SK-N-SH treated with all-trans-retinoic acid at 6 μM for 48 hours (cell line): Measurements from ENCODE around the gene NDRG2.
"Not testable (repeated sequence)": the region's sequence is repeated elsewhere in the genome, so short reads cannot be mapped to it uniquely, and the experiment has no call there.

ENCODE experiments used
- ATAC-seq: fragments of 200-7000 bp; cut with Tn5 transposase; 3 replicates; pipeline ENCODE4 v1.9.1; 2020; ENCODE audit warnings: mild to moderate bottlenecking, moderate library complexity
- ARNTL ChIP-seq: fragments of 450-650 bp; formaldehyde crosslinking; IDR thresholded peaks from 2 replicates; pipeline ENCODE4 v1.5.0; 2020; ENCODE audit warnings: low read depth, mild to moderate bottlenecking, moderate library complexity, borderline replicate concordance
- BACH2 ChIP-seq: fragments of 250-450 bp; sonication (Bioruptor Pico); IDR thresholded peaks from 2 replicates; pipeline ENCODE4 v1.9.0; 2021; ENCODE audit warnings: mild to moderate bottlenecking, borderline replicate concordance
- CSDC2 ChIP-seq: fragments of 250-450 bp; sonication (Bioruptor Pico); IDR thresholded peaks from 2 replicates; pipeline ENCODE4 v1.5.0; 2020; ENCODE audit warnings: mild to moderate bottlenecking, moderate library complexity
- ESRRG ChIP-seq: fragments of 250-450 bp; sonication (Bioruptor Pico); IDR thresholded peaks from 2 replicates; pipeline ENCODE4 v1.6.1; 2021; ENCODE audit warnings: mild to moderate bottlenecking
- GLIS3 ChIP-seq: fragments of 250-450 bp; sonication (Bioruptor Pico); IDR thresholded peaks from 2 replicates; pipeline ENCODE4 v1.5.0; 2020; ENCODE audit warnings: mild to moderate bottlenecking, moderate library complexity
- ISL1 ChIP-seq: fragments of 250-450 bp; sonication (Bioruptor Pico); IDR thresholded peaks from 2 replicates; pipeline ENCODE4 v2.1.2; 2022; ENCODE audit warnings: mild to moderate bottlenecking, moderate library complexity
- OSR1 ChIP-seq: fragments of 250-450 bp; sonication (Bioruptor Pico); IDR thresholded peaks from 2 replicates; pipeline ENCODE4 v1.8.0; 2022; ENCODE audit warnings: moderate library complexity, mild to moderate bottlenecking, inconsistent platforms
- RARB ChIP-seq: fragments of 250-450 bp; sonication (Bioruptor Pico); IDR thresholded peaks from 2 replicates; pipeline ENCODE4 v1.8.0; 2021; ENCODE audit warnings: mild to moderate bottlenecking, moderate library complexity
- SNAI2 ChIP-seq: fragments of 250-450 bp; sonication (Bioruptor Pico); IDR thresholded peaks from 2 replicates; pipeline ENCODE4 v1.5.0; 2020; ENCODE audit warnings: mild to moderate bottlenecking, moderate library complexity
- TOX ChIP-seq: fragments of 250-450 bp; sonication (Bioruptor Pico); IDR thresholded peaks from 2 replicates; pipeline ENCODE4 v1.8.0; 2021; ENCODE audit warnings: mild to moderate bottlenecking, moderate library complexity, borderline replicate concordance
- ZC3H10 ChIP-seq: fragments of 250-450 bp; sonication (Bioruptor Pico); IDR thresholded peaks from 2 replicates; pipeline ENCODE4 v1.5.1; 2021; ENCODE audit warnings: mild to moderate bottlenecking, moderate library complexity
- ZFP3 ChIP-seq: fragments of 250-450 bp; sonication (Bioruptor Pico); IDR thresholded peaks from 2 replicates; pipeline ENCODE4 v1.5.0; 2020; ENCODE audit warnings: mild to moderate bottlenecking, moderate library complexity
- ZNF565 ChIP-seq: fragments of 450-650 bp; formaldehyde crosslinking; conservative IDR thresholded peaks from 2 replicates; pipeline ENCODE4 v1.5.0; 2020; ENCODE audit warnings: low read depth, mild to moderate bottlenecking, moderate library complexity
- ZNF70 ChIP-seq: fragments of 450-650 bp; formaldehyde crosslinking; IDR thresholded peaks from 2 replicates; pipeline ENCODE4 v1.5.0; 2020; ENCODE audit warnings: mild to moderate bottlenecking, moderate library complexity
- ZNF8 ChIP-seq: fragments of 450-650 bp; formaldehyde crosslinking; IDR thresholded peaks from 2 replicates; pipeline ENCODE4 v1.5.0; 2020; ENCODE audit warnings: mild to moderate bottlenecking, moderate library complexity
- TF ChIP-seq, protein P1 (sequence below): fragments of 250-450 bp; sonication (Bioruptor Pico); IDR thresholded peaks from 2 replicates; pipeline ENCODE4 v1.5.1; 2021; ENCODE audit warnings: mild to moderate bottlenecking, moderate library complexity
- TF ChIP-seq, protein P2 (sequence below): fragments of 250-450 bp; sonication (Bioruptor Pico); IDR thresholded peaks from 2 replicates; pipeline ENCODE4 v1.8.0; 2021; ENCODE audit warnings: low read depth, mild to moderate bottlenecking, moderate library complexity, borderline replicate concordance
- TF ChIP-seq, protein P3 (sequence below): fragments of 250-450 bp; sonication (Bioruptor Pico); IDR thresholded peaks from 2 replicates; pipeline ENCODE4 v1.8.0; 2020; ENCODE audit warnings: mild to moderate bottlenecking, moderate library complexity, borderline replicate concordance
- TF ChIP-seq, protein P4 (sequence below): fragments of 250-450 bp; sonication (Bioruptor Pico); IDR thresholded peaks from 2 replicates; pipeline ENCODE4 v1.5.1; 2020; ENCODE audit warnings: low read depth, mild to moderate bottlenecking, moderate library complexity

Gene NDRG2

DNA sequence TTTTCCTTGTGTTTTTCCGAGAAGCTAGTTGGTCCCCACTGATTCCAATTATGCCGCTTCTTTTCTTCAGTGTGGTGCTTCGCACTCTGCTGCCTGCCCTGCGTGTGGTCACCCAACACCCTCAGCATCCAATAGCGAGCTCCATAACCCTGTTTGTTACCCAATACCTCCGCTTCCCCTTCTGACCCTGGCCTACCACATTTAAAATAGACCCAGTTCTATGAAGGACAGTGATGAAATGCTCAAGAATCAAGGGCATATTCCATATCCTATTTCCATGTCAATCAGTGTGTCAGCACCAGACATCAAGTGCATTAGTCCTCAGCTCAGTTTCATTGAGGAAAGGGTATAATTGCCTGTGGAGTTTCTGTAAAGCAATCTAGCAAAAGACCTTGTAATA is 9.5 kb downstream of the NDRG2 start:
- no peak for TF ChIP-seq CSDC2 (CRISPR knock-in tag)
- TF ChIP-seq ISL1 = no peak
- TF ChIP-seq, protein P1, sequence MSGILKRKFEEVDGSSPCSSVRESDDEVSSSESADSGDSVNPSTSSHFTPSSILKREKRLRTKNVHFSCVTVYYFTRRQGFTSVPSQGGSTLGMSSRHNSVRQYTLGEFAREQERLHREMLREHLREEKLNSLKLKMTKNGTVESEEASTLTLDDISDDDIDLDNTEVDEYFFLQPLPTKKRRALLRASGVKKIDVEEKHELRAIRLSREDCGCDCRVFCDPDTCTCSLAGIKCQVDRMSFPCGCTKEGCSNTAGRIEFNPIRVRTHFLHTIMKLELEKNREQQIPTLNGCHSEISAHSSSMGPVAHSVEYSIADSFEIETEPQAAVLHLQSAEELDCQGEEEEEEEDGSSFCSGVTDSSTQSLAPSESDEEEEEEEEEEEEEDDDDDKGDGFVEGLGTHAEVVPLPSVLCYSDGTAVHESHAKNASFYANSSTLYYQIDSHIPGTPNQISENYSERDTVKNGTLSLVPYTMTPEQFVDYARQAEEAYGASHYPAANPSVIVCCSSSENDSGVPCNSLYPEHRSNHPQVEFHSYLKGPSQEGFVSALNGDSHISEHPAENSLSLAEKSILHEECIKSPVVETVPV = no peak
- no peak for TF ChIP-seq ZNF565
- TF ChIP-seq BACH2 (CRISPR knock-in tag) = no peak
- no peak for TF ChIP-seq GLIS3 (CRISPR knock-in tag)
- TF ChIP-seq SNAI2 (CRISPR knock-in tag) = no peak
- no peak for TF ChIP-seq TOX
- no peak for TF ChIP-seq OSR1 (CRISPR knock-in tag)
- TF ChIP-seq ZNF70 (CRISPR knock-in tag) = no peak
- TF ChIP-seq ESRRG = no peak
- TF ChIP-seq, protein P2, sequence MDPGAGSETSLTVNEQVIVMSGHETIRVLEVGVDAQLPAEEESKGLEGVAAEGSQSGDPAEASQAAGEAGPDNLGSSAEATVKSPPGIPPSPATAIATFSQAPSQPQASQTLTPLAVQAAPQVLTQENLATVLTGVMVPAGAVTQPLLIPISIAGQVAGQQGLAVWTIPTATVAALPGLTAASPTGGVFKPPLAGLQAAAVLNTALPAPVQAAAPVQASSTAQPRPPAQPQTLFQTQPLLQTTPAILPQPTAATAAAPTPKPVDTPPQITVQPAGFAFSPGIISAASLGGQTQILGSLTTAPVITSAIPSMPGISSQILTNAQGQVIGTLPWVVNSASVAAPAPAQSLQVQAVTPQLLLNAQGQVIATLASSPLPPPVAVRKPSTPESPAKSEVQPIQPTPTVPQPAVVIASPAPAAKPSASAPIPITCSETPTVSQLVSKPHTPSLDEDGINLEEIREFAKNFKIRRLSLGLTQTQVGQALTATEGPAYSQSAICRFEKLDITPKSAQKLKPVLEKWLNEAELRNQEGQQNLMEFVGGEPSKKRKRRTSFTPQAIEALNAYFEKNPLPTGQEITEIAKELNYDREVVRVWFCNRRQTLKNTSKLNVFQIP (CRISPR knock-in tag) = no peak
- TF ChIP-seq ZC3H10 (CRISPR knock-in tag) = no peak
- ATAC-seq = no peak

DNA sequence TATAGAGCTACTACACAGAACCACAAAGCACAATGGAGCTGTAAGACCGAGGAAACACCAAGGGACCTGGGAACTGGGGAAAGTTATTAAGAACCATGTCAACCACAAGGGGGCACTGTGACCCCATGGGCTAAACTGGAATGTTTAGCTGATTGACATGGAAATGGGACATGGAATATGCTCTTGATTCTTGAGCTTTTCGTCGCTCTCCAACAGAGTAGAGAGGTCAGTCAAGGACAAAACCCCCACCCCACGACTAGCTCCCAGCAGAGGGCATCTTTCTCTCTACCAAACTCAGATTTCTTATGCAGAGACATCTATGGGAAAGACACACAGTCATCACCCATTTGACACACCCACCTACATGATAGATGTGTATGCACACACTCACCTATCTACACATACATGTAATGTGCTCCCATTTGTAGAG is 10.1 kb downstream of the NDRG2 start:
- ATAC-seq = peak; percentile 97
- no peak for TF ChIP-seq BACH2 (CRISPR knock-in tag)
- TF ChIP-seq ZFP3 (CRISPR knock-in tag) = peak; percentile 47; the same call in 1 of the 2 replicates

DNA sequence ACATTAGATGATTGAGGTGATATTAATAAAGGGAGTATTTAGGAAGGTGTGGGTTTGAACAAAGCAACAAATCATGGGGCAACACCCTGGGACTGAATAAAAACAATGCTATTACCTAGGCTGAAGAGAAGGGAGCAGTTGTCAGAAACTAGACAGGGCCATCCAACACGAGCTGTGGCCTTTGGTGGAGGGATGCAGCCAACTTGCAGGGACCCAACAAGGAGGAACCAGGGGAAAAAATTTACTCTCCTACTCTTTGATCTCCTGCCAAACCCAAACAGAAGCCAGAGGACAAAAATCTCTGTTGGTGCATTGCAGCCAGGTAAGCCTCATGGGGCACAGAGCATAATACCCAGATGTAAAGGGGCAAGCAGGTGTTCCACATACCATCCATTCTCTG is 13.7 kb downstream of the NDRG2 start:
- TF ChIP-seq, protein P2 (CRISPR knock-in tag) = no peak
- TF ChIP-seq ZNF8 (CRISPR knock-in tag) = no peak
- no peak for ATAC-seq

DNA sequence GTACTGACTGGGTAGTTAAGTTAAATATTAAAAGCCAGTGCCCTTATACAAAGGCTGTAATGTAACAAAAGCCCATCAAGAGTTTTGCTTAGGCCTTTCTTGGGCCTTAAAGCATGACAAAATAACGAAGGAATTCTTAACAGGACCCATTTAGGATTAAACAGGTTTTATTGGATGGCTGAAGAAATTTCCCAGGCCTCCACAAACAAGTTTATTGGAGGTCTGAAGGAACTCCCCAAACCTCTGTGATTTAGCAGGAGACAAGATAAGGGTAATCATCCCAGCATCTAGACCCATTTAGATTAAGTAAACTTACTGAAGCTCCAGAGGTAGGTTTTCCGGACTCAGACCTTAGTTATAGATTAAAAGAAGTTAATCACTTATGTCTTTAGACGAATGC is 15.1 kb downstream of the NDRG2 start:
- not testable (repeated sequence) for ATAC-seq

DNA sequence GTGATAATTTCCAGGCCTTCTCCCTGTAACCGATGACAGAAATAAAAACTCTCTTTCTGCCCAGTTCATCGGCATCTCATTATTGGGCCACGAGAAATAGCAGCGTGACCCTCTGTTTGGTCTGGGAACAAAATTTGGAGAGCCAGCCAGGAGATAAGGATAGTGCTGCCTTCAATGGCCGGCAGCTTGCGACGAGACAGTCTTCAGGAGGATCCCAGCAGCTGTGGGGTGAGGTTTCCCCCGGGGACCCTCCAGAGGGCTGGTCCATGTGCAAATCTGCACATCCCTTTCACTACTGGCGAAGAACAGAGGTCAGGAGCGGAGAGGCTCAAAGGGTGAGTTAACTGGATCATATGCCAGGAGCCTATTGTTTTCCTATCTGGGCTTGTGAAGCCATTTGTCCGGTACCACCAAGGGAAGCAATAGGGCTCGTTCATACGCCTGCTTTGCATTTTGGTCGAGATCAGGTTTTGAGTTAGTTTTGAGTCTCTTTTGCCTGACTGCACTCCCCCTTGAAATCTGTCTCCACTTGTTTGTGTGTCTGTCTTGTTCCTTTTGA is 21.0 kb downstream of the NDRG2 start:
- TF ChIP-seq SNAI2 (CRISPR knock-in tag) (no peak), RARB (CRISPR knock-in tag) (no peak), ZNF8 (CRISPR knock-in tag) (no peak), ISL1 (no peak)
- TF ChIP-seq, protein P3, sequence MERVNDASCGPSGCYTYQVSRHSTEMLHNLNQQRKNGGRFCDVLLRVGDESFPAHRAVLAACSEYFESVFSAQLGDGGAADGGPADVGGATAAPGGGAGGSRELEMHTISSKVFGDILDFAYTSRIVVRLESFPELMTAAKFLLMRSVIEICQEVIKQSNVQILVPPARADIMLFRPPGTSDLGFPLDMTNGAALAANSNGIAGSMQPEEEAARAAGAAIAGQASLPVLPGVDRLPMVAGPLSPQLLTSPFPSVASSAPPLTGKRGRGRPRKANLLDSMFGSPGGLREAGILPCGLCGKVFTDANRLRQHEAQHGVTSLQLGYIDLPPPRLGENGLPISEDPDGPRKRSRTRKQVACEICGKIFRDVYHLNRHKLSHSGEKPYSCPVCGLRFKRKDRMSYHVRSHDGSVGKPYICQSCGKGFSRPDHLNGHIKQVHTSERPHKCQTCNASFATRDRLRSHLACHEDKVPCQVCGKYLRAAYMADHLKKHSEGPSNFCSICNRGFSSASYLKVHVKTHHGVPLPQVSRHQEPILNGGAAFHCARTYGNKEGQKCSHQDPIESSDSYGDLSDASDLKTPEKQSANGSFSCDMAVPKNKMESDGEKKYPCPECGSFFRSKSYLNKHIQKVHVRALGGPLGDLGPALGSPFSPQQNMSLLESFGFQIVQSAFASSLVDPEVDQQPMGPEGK (CRISPR knock-in tag) = no peak
- TF ChIP-seq, all 23 proteins: peak for 0
- ATAC-seq = no peak

DNA sequence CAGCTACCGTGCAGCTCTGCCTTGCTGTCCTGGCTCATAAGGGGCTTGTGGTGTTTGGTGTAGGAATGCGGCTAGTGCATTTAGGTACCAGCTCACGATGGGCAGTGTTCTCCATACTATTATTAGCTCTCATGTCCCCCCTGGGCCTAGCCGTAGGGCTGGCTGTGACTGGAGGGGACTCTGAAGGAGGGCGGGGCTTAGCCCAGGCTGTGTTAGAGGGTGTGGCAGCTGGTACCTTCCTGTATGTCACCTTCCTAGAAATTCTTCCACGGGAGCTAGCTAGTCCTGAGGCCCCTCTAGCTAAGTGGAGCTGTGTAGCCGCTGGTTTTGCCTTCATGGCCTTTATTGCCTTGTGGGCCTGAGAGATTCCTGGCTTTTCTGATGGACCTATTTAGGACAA is 23.6 kb downstream of the NDRG2 start:
- no peak for ATAC-seq

More for the DNA sequence above, 23.6 kb downstream of the NDRG2 start:
- TF ChIP-seq, protein P2 (CRISPR knock-in tag) = no peak
- TF ChIP-seq CSDC2 (CRISPR knock-in tag) (no peak), ESRRG (no peak), SNAI2 (CRISPR knock-in tag) (no peak), BACH2 (CRISPR knock-in tag) (no peak), ZC3H10 (CRISPR knock-in tag) (no peak), ZNF8 (CRISPR knock-in tag) (no peak), RARB (CRISPR knock-in tag) (no peak), GLIS3 (CRISPR knock-in tag) (no peak), ZNF565 (no peak), ZNF70 (CRISPR knock-in tag) (no peak), ZFP3 (CRISPR knock-in tag) (no peak), ISL1 (no peak), ARNTL (CRISPR knock-in tag) (no peak)
- TF ChIP-seq, protein P4, sequence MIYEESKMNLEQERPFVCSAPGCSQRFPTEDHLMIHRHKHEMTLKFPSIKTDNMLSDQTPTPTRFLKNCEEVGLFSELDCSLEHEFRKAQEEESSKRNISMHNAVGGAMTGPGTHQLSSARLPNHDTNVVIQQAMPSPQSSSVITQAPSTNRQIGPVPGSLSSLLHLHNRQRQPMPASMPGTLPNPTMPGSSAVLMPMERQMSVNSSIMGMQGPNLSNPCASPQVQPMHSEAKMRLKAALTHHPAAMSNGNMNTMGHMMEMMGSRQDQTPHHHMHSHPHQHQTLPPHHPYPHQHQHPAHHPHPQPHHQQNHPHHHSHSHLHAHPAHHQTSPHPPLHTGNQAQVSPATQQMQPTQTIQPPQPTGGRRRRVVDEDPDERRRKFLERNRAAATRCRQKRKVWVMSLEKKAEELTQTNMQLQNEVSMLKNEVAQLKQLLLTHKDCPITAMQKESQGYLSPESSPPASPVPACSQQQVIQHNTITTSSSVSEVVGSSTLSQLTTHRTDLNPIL (CRISPR knock-in tag) = no peak
- TF ChIP-seq, protein P3 (CRISPR knock-in tag) = no peak
